ENCODE measurements around the gene KRTAP4-7.

DNA sequence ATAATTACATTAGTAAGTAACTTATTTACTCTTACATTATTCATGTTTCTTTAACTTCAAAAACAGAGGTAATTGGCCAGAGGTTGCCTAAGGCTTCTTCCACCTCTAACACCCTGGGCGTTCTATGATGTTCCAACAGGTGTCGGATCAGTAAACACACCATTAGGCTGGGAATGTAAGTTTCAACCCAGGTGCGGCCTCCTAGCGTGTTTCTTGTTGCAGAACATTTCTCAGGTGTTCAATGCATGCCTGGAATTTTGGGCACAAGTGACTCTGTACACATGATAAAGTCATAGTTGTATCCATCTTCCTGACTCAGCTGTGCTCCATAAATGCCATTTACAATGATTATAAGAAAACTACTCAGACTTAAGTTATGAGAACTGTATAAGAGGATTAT is 29.9 kb upstream of the KRTAP4-7 start:
- TF ChIP-seq, protein P1, sequence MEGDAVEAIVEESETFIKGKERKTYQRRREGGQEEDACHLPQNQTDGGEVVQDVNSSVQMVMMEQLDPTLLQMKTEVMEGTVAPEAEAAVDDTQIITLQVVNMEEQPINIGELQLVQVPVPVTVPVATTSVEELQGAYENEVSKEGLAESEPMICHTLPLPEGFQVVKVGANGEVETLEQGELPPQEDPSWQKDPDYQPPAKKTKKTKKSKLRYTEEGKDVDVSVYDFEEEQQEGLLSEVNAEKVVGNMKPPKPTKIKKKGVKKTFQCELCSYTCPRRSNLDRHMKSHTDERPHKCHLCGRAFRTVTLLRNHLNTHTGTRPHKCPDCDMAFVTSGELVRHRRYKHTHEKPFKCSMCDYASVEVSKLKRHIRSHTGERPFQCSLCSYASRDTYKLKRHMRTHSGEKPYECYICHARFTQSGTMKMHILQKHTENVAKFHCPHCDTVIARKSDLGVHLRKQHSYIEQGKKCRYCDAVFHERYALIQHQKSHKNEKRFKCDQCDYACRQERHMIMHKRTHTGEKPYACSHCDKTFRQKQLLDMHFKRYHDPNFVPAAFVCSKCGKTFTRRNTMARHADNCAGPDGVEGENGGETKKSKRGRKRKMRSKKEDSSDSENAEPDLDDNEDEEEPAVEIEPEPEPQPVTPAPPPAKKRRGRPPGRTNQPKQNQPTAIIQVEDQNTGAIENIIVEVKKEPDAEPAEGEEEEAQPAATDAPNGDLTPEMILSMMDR (IDR thresholded peaks at IDR 0.05): no peak
- TF ChIP-seq POLR2A (IDR thresholded peaks at IDR 0.05): no peak
